ENCODE data around the gene ATP13A3.

ATP13A3 gene

DNA sequence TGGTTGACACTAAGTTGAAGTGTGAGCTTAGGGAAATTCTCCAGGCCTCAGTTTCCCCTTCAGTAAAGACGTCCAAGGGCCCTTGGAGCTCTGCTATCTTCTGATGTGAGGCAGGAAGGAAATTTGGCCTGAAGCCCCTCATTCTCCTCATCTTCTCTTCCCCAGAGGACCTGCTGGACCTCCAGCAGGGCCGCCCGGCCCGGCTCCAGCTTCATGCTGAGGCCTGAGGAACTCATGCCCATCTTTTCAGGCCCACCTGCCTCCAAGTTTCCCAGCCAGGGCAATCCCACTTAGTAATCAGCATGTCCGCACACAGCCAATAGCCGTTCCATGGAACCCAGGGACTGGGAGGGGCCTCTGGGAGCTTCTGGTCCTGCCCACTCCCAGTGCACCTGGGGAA lies 121.3 kb downstream of the ATP13A3 start:
- 0 out of 2 replicates have a peak, but pooled peaks cover 4% of the 10 kb centered on the region for H3K4me1 ChIP-seq (ENCODE audit: control insufficient read depth, insufficient read depth, low read length)
- no peaks in the 10 kb centered on the region; the same call in 1 of the 2 replicates for H3K27me3 ChIP-seq (ENCODE audit: control insufficient read depth, insufficient read depth, low read length)
- H3K4me3 ChIP-seq (ENCODE audit: low read length) = no peak overlapping the region
- H3K9me3 ChIP-seq (ENCODE audit: control insufficient read depth, insufficient read depth, low read length) = no peaks in the 10 kb centered on the region
- H3K36me3 ChIP-seq (ENCODE audit: control insufficient read depth, insufficient read depth, low read length) = no peaks in the 10 kb centered on the region
- H3K27ac ChIP-seq (ENCODE audit: low read length) = no peak overlapping the region
- no peak for DNase-seq (ENCODE audit: low read depth, low spot score)
- WGBS (ENCODE audit: insufficient coverage, insufficient read length) = no CpG with 5 or more reads among the region's 6 CpGs

DNA sequence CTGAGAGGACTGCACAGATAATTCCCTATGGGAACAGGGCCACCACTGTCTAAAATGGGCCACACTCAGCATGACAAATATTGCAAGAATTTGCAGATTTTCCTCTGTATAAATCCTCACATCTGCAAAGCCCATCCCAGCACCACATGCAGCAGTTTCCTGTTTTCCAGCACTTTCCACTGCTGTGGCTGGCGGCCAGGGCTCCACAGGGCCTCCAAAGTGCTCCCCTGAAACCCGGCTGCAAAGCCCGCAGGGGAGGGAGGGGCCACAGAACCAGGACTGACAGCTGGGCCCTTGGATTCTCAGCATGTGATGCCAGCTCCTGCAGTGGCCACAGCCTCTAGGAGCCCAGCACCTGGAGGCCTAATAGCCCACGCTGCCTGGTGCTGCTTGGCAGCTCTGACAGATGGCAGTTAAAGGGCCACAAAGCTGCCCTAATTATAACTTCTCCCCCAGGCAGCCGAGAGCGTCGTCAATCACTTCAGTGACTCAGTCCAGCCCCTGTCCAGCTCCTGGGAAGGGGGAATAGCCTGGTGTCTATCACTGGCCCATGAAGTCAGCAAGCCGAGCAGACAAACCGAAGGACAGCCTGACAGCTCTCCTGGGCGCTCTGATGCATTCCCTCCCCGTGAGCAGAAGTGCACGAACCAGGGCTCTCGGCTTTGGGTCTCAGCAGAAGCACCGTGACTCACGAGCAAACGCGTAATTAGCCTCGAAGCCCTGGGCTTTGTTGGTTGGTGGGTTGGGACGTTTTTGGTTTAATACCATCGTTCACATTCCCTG lies 122.0 kb downstream of the ATP13A3 start:
- Histone ChIP-seq H3K9me3 (ENCODE audit: control insufficient read depth, insufficient read depth, low read length) (no peaks in the 10 kb centered on the region), H3K36me3 (ENCODE audit: control insufficient read depth, insufficient read depth, low read length) (no peaks in the 10 kb centered on the region), H3K4me3 (ENCODE audit: low read length) (no peak overlapping the region), H3K4me1 (ENCODE audit: control insufficient read depth, insufficient read depth, low read length) (0 out of 2 replicates have a peak, but pooled peaks cover 4% of the 10 kb centered on the region), H3K27ac (ENCODE audit: low read length) (no peak overlapping the region), H3K27me3 (ENCODE audit: control insufficient read depth, insufficient read depth, low read length) (no peaks in the 10 kb centered on the region; the same call in 1 of the 2 replicates)
- no peak for DNase-seq (ENCODE audit: low read depth, low spot score)
- WGBS (ENCODE audit: insufficient coverage, insufficient read length) = no CpG with 5 or more reads among the region's 20 CpGs

DNA sequence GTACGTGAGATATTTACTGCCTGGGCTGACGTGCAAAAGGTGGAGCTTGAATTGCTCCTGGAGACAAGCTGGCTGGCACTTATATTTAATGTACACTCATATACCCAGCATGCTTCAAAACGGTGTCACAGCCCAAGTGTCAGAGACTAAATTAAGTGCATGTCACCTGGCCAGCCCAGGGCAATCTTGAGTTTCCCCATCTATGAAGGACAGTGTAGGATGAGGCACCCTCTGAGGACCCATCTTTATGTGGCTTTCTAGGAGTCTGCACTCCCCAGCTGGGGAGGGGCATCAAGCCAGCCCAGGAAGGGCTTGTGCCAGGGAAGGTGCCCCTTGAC lies 122.5 kb downstream of the ATP13A3 start:
- H3K4me3 ChIP-seq (ENCODE audit: low read length) = no peak overlapping the region
- DNase-seq (ENCODE audit: low read depth, low spot score) = no peak
- 0 out of 2 replicates have a peak, but pooled peaks cover 3% of the 10 kb centered on the region for H3K4me1 ChIP-seq (ENCODE audit: control insufficient read depth, insufficient read depth, low read length)
- no peaks in the 10 kb centered on the region for H3K9me3 ChIP-seq (ENCODE audit: control insufficient read depth, insufficient read depth, low read length)
- no peak overlapping the region for H3K27ac ChIP-seq (ENCODE audit: low read length)
- WGBS (ENCODE audit: insufficient coverage, insufficient read length) = no CpG with 5 or more reads among the region's 3 CpGs
- no peaks in the 10 kb centered on the region for H3K36me3 ChIP-seq (ENCODE audit: control insufficient read depth, insufficient read depth, low read length)
- H3K27me3 ChIP-seq (ENCODE audit: control insufficient read depth, insufficient read depth, low read length) = no peaks in the 10 kb centered on the region; the same call in 1 of the 2 replicates

DNA sequence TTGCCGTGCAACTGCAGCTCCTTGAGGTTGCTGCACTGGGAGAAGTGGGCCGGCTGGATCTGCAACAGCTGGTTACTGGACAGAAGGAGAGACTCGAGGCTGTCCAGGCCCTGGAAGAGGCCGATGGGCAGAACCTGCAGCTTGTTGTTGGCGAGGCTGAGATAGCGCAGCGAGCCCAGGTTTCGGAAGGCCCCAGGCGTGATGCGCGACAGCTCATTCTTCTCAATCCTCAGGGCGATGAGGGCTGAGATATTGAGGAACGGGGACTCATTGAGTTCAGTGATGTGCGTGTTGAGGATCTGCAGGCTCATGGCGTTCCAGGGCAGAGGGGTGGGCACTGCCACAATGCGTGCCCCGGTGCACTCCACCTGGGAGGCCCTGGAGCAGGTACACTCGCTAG lies 126.2 kb downstream of the ATP13A3 start:
- DNase-seq (ENCODE audit: low read depth, low spot score) = no peak

DNA sequence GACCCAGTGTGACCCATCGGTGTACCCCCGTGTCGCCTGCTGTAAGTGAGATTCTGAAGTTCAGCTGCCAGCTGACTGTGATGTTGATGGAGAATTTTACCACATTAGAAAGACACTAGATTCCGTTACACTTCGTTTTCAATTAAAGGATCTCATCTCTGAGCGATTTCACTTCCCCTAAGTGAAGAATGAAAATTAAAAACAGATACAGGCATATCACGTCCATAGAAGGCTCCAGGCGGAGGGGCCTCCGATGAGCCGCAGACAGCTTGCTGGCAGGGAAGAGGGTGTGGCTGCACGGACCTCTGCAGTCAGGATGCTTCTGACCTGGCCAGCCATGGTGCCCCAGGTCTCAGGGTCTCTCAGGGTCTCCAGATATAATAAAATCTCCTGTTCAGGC lies 129.1 kb downstream of the ATP13A3 start:
- no peak for DNase-seq (ENCODE audit: low read depth, low spot score)
- Histone ChIP-seq H3K27ac (ENCODE audit: low read length) (no peak overlapping the region), H3K36me3 (ENCODE audit: control insufficient read depth, insufficient read depth, low read length) (no peaks in the 10 kb centered on the region), H3K27me3 (ENCODE audit: control insufficient read depth, insufficient read depth, low read length) (no peaks in the 10 kb centered on the region), H3K9me3 (ENCODE audit: control insufficient read depth, insufficient read depth, low read length) (no peaks in the 10 kb centered on the region), H3K4me3 (ENCODE audit: low read length) (no peak overlapping the region), H3K4me1 (ENCODE audit: control insufficient read depth, insufficient read depth, low read length) (no peaks in the 10 kb centered on the region)
- WGBS (ENCODE audit: insufficient coverage, insufficient read length) = no CpG with 5 or more reads among the region's 11 CpGs

More for the DNA sequence above, 126.2 kb downstream of the ATP13A3 start:
- Histone ChIP-seq H3K36me3 (ENCODE audit: control insufficient read depth, insufficient read depth, low read length) (no peaks in the 10 kb centered on the region), H3K27ac (ENCODE audit: low read length) (no peak overlapping the region), H3K9me3 (ENCODE audit: control insufficient read depth, insufficient read depth, low read length) (no peaks in the 10 kb centered on the region), H3K27me3 (ENCODE audit: control insufficient read depth, insufficient read depth, low read length) (no peaks in the 10 kb centered on the region), H3K4me3 (ENCODE audit: low read length) (no peak overlapping the region; the same call in 1 of the 2 replicates), H3K4me1 (ENCODE audit: control insufficient read depth, insufficient read depth, low read length) (no peaks in the 10 kb centered on the region)
- no CpG with 5 or more reads among the region's 18 CpGs for WGBS (ENCODE audit: insufficient coverage, insufficient read length)

DNA sequence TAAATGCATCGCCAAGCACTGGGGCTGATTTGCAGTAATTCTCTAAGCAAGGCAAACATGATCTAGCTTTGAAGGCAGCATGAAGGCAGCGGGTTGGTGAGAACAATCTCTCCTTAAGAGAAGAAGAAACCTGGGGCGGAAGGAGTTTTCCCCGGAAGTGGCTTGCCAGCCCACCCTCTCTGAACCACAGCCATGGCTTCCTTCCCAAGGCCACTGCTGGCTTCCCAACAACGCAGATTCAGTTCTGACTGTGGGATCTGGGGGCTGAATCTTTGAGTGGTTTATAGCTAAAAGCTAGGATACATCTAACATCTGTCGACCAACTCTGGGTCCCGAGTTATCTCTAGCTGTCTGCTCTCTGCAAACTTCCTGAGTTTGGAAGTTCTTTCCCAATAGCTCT lies 131.4 kb downstream of the ATP13A3 start:
- H3K4me3 ChIP-seq (ENCODE audit: low read length) = no peak overlapping the region
- no peaks in the 10 kb centered on the region for H3K27me3 ChIP-seq (ENCODE audit: control insufficient read depth, insufficient read depth, low read length)
- WGBS (ENCODE audit: insufficient coverage, insufficient read length) = no CpG with 5 or more reads among the region's 7 CpGs
- H3K9me3 ChIP-seq (ENCODE audit: control insufficient read depth, insufficient read depth, low read length) = no peaks in the 10 kb centered on the region
- H3K27ac ChIP-seq (ENCODE audit: low read length) = no peak overlapping the region
- H3K36me3 ChIP-seq (ENCODE audit: control insufficient read depth, insufficient read depth, low read length) = no peaks in the 10 kb centered on the region
- no peaks in the 10 kb centered on the region for H3K4me1 ChIP-seq (ENCODE audit: control insufficient read depth, insufficient read depth, low read length)
- no peak for DNase-seq (ENCODE audit: low read depth, low spot score)

DNA sequence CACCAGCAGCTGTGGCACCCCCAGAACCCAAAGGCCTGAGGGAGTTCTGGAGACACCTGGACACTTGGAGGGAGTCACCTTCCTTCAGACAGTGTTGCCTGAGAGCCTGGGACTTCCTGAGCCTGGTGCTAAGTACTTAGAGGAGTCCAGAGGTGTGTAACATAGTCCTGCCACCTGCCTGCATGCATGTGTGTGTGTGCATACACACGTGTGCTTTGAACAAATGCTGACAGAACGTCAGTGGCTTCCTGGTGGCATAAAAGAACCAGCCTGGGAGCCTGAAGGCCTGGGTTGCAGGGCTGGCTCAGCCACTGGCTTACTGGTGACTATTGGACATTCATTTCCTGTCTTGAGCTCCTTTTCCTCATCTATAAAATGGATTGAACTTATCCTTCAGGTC lies 132.5 kb downstream of the ATP13A3 start:
- Histone ChIP-seq H3K36me3 (ENCODE audit: control insufficient read depth, insufficient read depth, low read length) (no peaks in the 10 kb centered on the region), H3K4me1 (ENCODE audit: control insufficient read depth, insufficient read depth, low read length) (no peaks in the 10 kb centered on the region; the same call in 1 of the 2 replicates), H3K4me3 (ENCODE audit: low read length) (no peak overlapping the region), H3K27ac (ENCODE audit: low read length) (no peak overlapping the region), H3K9me3 (ENCODE audit: control insufficient read depth, insufficient read depth, low read length) (no peaks in the 10 kb centered on the region), H3K27me3 (ENCODE audit: control insufficient read depth, insufficient read depth, low read length) (no peaks in the 10 kb centered on the region)
- no CpG with 5 or more reads among the region's 2 CpGs for WGBS (ENCODE audit: insufficient coverage, insufficient read length)
- DNase-seq (ENCODE audit: low read depth, low spot score) = no peak
